ENCODE results near the gene LIN54. TPM values are rescaled to one million over a fixed set of nuclear protein-coding genes. Genes with fewer than 3 reads are reported as not detected.

The LIN54 gene
- total and polyA plus RNA-seq, 4 donors, result 2.0 to 17.1 (median 5.2) TPM

DNA sequence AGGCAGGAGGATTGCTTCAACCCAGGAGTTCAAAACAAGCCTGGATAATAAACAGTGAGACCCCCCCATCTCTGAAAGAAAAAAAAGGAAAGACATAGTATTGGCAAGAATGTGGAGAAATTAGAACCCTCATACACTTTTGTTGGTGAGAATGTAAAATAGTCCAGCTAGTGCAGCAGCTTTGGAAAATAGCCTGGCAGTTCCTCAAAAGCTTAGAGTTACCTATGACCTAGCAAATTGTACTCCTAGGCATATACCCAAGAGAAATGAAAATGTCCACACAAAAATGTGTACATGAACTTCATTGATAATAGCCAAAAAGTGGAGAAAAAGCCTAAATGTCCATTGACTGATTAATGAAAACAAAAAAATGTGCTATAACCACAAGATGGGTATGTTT is 88.8 kb downstream of the LIN54 start:
- Histone ChIP-seq H3K27ac (ENCODE audit: low read depth in 1 of 2, low read length in 2 of 2) (no peak overlapping the region), H3K9me3 (ENCODE audit: control insufficient read depth in 4 of 4, low read length in 3 of 4) (no peaks in the 10 kb centered on the region), H3K36me3 (ENCODE audit: control insufficient read depth in 4 of 4, insufficient read depth in 3 of 4, low read depth in 1 of 4, low read length in 3 of 4) (peaks cover 0 to 13% (median 5%) of the 10 kb centered on the region in 4 donors), H3K27me3 (ENCODE audit: control insufficient read depth in 4 of 4, insufficient read depth in 4 of 4, low read length in 3 of 4) (no peaks in the 10 kb centered on the region), H3K9ac (ENCODE audit: low read depth in 1 of 2, low read length in 2 of 2) (no peak overlapping the region), H3K4me3 (ENCODE audit: low read depth in 1 of 3, low read length in 3 of 3) (no peak overlapping the region), H3K4me1 (ENCODE audit: control insufficient read depth in 4 of 4, insufficient read depth in 4 of 4, low read length in 3 of 4) (no peaks in the 10 kb centered on the region)
- DNase-seq (ENCODE audit: low spot score), result no peak
- TF ChIP-seq, protein P1, sequence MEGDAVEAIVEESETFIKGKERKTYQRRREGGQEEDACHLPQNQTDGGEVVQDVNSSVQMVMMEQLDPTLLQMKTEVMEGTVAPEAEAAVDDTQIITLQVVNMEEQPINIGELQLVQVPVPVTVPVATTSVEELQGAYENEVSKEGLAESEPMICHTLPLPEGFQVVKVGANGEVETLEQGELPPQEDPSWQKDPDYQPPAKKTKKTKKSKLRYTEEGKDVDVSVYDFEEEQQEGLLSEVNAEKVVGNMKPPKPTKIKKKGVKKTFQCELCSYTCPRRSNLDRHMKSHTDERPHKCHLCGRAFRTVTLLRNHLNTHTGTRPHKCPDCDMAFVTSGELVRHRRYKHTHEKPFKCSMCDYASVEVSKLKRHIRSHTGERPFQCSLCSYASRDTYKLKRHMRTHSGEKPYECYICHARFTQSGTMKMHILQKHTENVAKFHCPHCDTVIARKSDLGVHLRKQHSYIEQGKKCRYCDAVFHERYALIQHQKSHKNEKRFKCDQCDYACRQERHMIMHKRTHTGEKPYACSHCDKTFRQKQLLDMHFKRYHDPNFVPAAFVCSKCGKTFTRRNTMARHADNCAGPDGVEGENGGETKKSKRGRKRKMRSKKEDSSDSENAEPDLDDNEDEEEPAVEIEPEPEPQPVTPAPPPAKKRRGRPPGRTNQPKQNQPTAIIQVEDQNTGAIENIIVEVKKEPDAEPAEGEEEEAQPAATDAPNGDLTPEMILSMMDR (IDR thresholded peaks at IDR 0.05; ENCODE audit: low read depth, low read length, missing input control), result no peak
- TF ChIP-seq FOXA2 (IDR thresholded peaks at IDR 0.05) (no peak), NR2F2 (IDR thresholded peaks at IDR 0.05) (no peak), EGR1 (IDR thresholded peaks at IDR 0.05; ENCODE audit: low read depth in 2 of 2) (no peak), RXRA (IDR thresholded peaks at IDR 0.05) (no peak), TAF1 (conservative IDR thresholded peaks at IDR 0.05) (no peak), FOXA1 (IDR thresholded peaks at IDR 0.05) (no peak)
- TF ChIP-seq, protein P2, sequence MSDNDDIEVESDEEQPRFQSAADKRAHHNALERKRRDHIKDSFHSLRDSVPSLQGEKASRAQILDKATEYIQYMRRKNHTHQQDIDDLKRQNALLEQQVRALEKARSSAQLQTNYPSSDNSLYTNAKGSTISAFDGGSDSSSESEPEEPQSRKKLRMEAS (IDR thresholded peaks at IDR 0.05), result no peak

DNA sequence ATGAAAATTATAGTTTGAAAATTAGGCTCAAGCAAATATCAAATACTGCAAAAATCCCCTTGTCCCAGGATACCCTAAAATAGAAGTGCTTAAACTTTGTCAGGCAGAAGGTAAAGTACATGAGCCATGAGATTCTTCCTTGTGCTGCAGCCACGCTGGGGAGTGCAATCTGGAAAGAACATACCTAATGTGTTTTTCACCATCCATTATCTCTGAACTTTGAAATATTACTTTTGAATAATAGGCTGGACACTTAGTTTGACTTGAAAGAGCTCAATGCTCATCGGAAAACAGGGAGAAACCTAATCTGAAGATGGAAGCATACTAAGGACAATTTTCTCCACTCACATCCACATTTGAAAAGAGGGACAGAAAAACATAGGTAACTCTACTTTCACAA is 91.2 kb downstream of the LIN54 start:
- no peaks in the 10 kb centered on the region for H3K27me3 ChIP-seq (ENCODE audit: control insufficient read depth in 4 of 4, insufficient read depth in 4 of 4, low read length in 3 of 4)
- no peak for DNase-seq (ENCODE audit: low spot score)
- no peak overlapping the region for H3K27ac ChIP-seq (ENCODE audit: low read depth in 1 of 2, low read length in 2 of 2)
- H3K4me3 ChIP-seq (ENCODE audit: low read depth in 1 of 3, low read length in 3 of 3), result no peak overlapping the region
- TF ChIP-seq RXRA (IDR thresholded peaks at IDR 0.05), result no peak
- no peak for TF ChIP-seq JUND (IDR thresholded peaks at IDR 0.05)
- TF ChIP-seq YY1 (IDR thresholded peaks at IDR 0.05), result no peak
- TF ChIP-seq, protein P2 (IDR thresholded peaks at IDR 0.05), result no peak
- TF ChIP-seq FOXA2 (IDR thresholded peaks at IDR 0.05), result no peak
- no peak for TF ChIP-seq HNF4A (conservative IDR thresholded peaks at IDR 0.05)
- TF ChIP-seq GABPA (IDR thresholded peaks at IDR 0.05 in 1 of 2, conservative IDR thresholded peaks at IDR 0.05 in 1 of 2), result no peak
- TF ChIP-seq TAF1 (conservative IDR thresholded peaks at IDR 0.05), result no peak
- TF ChIP-seq NR2F2 (IDR thresholded peaks at IDR 0.05), result no peak
- no peak for TF ChIP-seq RAD21 (IDR thresholded peaks at IDR 0.05)
- H3K4me1 ChIP-seq (ENCODE audit: control insufficient read depth in 4 of 4, insufficient read depth in 4 of 4, low read length in 3 of 4), result no peaks in the 10 kb centered on the region
- no peak overlapping the region for H3K9ac ChIP-seq (ENCODE audit: low read depth in 1 of 2, low read length in 2 of 2)
- H3K36me3 ChIP-seq (ENCODE audit: control insufficient read depth in 4 of 4, insufficient read depth in 3 of 4, low read depth in 1 of 4, low read length in 3 of 4), result peaks cover 0 to 16% (median 6%) of the 10 kb centered on the region in 4 donors
- WGBS, result 95% methylated on average over 2 of the region's 2 CpGs
- no peaks in the 10 kb centered on the region for H3K9me3 ChIP-seq (ENCODE audit: control insufficient read depth in 4 of 4, low read length in 3 of 4)

DNA sequence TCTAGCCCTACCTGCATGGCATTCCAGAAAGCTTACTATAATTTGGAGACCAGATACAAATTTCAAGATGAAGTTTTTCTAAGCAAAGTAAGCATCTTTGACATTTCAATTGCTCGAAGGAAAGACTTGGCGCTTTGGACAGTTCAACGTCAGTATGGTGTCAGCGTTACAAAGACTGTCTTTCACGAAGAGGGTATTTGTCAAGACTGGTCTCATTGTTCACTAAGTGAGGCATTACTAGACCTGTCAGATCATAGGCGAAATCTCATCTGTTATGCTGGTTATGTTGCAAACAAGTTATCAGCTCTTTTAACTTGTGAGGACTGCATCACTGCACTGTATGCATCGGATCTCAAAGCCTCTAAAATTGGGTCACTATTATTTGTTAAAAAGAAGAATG is 92.5 kb downstream of the LIN54 start:
- WGBS, result 96% methylated on average over 7 of the region's 7 CpGs

More for the DNA sequence above, 92.5 kb downstream of the LIN54 start:
- H3K4me1 ChIP-seq (ENCODE audit: control insufficient read depth in 4 of 4, insufficient read depth in 4 of 4, low read length in 3 of 4), result no peaks in the 10 kb centered on the region
- no peak for DNase-seq (ENCODE audit: low spot score)
- H3K9ac ChIP-seq (ENCODE audit: low read depth in 1 of 2, low read length in 2 of 2), result no peak overlapping the region
- no peak overlapping the region for H3K27ac ChIP-seq (ENCODE audit: low read depth in 1 of 2, low read length in 2 of 2)
- H3K27me3 ChIP-seq (ENCODE audit: control insufficient read depth in 4 of 4, insufficient read depth in 4 of 4, low read length in 3 of 4), result no peaks in the 10 kb centered on the region
- H3K36me3 ChIP-seq (ENCODE audit: control insufficient read depth in 4 of 4, insufficient read depth in 3 of 4, low read depth in 1 of 4, low read length in 3 of 4), result peaks cover 2 to 16% (median 6%) of the 10 kb centered on the region in 4 donors
- TF ChIP-seq, protein P3, sequence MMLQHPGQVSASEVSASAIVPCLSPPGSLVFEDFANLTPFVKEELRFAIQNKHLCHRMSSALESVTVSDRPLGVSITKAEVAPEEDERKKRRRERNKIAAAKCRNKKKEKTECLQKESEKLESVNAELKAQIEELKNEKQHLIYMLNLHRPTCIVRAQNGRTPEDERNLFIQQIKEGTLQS (IDR thresholded peaks at IDR 0.05), result no peak
- TF ChIP-seq, protein P1 (IDR thresholded peaks at IDR 0.05; ENCODE audit: low read depth, low read length, missing input control), result no peak
- no peak for TF ChIP-seq FOXA1 (IDR thresholded peaks at IDR 0.05)
- TF ChIP-seq, protein P2 (IDR thresholded peaks at IDR 0.05), result no peak
- no peak for TF ChIP-seq JUND (IDR thresholded peaks at IDR 0.05)
- no peak for TF ChIP-seq SP1 (IDR thresholded peaks at IDR 0.05)
- TF ChIP-seq YY1 (IDR thresholded peaks at IDR 0.05), result no peak
- no peak for TF ChIP-seq RXRA (IDR thresholded peaks at IDR 0.05)
- no peak for TF ChIP-seq HNF4A (conservative IDR thresholded peaks at IDR 0.05)
- TF ChIP-seq, protein P4, sequence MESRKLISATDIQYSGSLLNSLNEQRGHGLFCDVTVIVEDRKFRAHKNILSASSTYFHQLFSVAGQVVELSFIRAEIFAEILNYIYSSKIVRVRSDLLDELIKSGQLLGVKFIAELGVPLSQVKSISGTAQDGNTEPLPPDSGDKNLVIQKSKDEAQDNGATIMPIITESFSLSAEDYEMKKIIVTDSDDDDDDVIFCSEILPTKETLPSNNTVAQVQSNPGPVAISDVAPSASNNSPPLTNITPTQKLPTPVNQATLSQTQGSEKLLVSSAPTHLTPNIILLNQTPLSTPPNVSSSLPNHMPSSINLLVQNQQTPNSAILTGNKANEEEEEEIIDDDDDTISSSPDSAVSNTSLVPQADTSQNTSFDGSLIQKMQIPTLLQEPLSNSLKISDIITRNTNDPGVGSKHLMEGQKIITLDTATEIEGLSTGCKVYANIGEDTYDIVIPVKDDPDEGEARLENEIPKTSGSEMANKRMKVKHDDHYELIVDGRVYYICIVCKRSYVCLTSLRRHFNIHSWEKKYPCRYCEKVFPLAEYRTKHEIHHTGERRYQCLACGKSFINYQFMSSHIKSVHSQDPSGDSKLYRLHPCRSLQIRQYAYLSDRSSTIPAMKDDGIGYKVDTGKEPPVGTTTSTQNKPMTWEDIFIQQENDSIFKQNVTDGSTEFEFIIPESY (IDR thresholded peaks at IDR 0.05), result no peak
- H3K4me3 ChIP-seq (ENCODE audit: low read depth in 1 of 3, low read length in 3 of 3), result no peak overlapping the region
- no peaks in the 10 kb centered on the region for H3K9me3 ChIP-seq (ENCODE audit: control insufficient read depth in 4 of 4, low read length in 3 of 4)
